Measurements from ENCODE around the gene NEURL1. TPM values are rescaled to one million over a fixed set of nuclear protein-coding genes. Genes with fewer than 3 reads are reported as not detected.
A peak's percentile ranks its signal among the peaks of the same experiment; 100 is the strongest.

The NEURL1 gene
- total and polyA plus RNA-seq, 10 of the 15 experiments (the other 5 are each of a cell fraction or from before 2014, with no cell fraction given) = 0.02 to 0.05 (median 0.05) TPM; not detected in 6

- ChIA-PET RAD21 (ENCODE audit: unreplicated experiment) (no interaction called here), POLR2A (no interaction called here), SMC1A (ENCODE audit: uncharacterized antibody, unreplicated experiment) (no interaction called here), CTCF (no interaction called here)
- Histone ChIP-seq H3K79me2 (ENCODE audit: control insufficient read depth, insufficient read depth, low read length) (no peaks in the 10 kb centered on the region), H3K4me2 (ENCODE audit: control insufficient read depth, insufficient read depth) (peak overlapping the region; percentile 17; the same call in 1 of the 2 replicates), H3K4me1 (ENCODE audit: control insufficient read depth, insufficient read depth, low read length) (peaks cover 6% of the 10 kb centered on the region), H3K27ac (ENCODE audit: control insufficient read depth, insufficient read depth) (no peak overlapping the region), H3K9ac (ENCODE audit: control insufficient read depth, insufficient read depth, low read length) (no peak overlapping the region), H2AFZ (ENCODE audit: control insufficient read depth, low read depth, low read length) (no peak overlapping the region), H3K36me3 (ENCODE audit: control insufficient read depth in 2 of 2, insufficient read depth in 2 of 2, low read length in 1 of 2) (no peaks in the 10 kb centered on the region), H3K27me3 (replicated peaks in 1 of 2; ENCODE audit: control insufficient read depth in 2 of 2, insufficient read depth in 2 of 2, low read length in 1 of 2) (peaks cover 10 to 13% of the 10 kb centered on the region in 2 experiments), H3K4me3 (no peak overlapping the region; the same call in 1 of the 2 replicates), H3K9me3 (replicated peaks; ENCODE audit: control insufficient read depth, insufficient read depth, low read length) (no peaks in the 10 kb centered on the region), H4K20me1 (ENCODE audit: control insufficient read depth, insufficient read depth) (no peaks in the 10 kb centered on the region; the same call in 1 of the 2 replicates)
- no peak for DNase-seq (ENCODE audit: low read depth, low spot score)
- no peak for ATAC-seq
- no TSS peak for BruUV-seq (replicated peaks)
- intact Hi-C loops (cut with micrococcal nuclease; ENCODE audit: unreplicated experiment) = no loop called here
- FAIRE-seq = no peak
- 20% methylated on average over 10 of the region's 18 CpGs for WGBS (ENCODE audit: insufficient coverage, insufficient replicate concordance, low lambda C conversion rate, missing lambda C conversion rate)
- in situ Hi-C loops (cut with MboI) = no loop called here
- TF ChIP-seq POU2F2 (IDR thresholded peaks at IDR 0.05; ENCODE audit: borderline replicate concordance, low read depth, low read length) = no peak
- TF ChIP-seq CHD4 (IDR thresholded peaks at IDR 0.05) = no peak
- no peak for TF ChIP-seq ZBTB40 (IDR thresholded peaks at IDR 0.05; ENCODE audit: borderline replicate concordance)
- no peak for TF ChIP-seq IKZF2 (IDR thresholded peaks at IDR 0.05)
- no peak for TF ChIP-seq RBBP5 (conservative IDR thresholded peaks at IDR 0.05)
- no peak for TF ChIP-seq TARDBP (IDR thresholded peaks at IDR 0.05; ENCODE audit: borderline replicate concordance)
- TF ChIP-seq ESRRA (IDR thresholded peaks at IDR 0.05; ENCODE audit: low read length) = no peak
- TF ChIP-seq E4F1 (IDR thresholded peaks at IDR 0.05; ENCODE audit: borderline replicate concordance, partially characterized antibody) = no peak
- no peak for TF ChIP-seq ZBTB11 (CRISPR knock-in tag; IDR thresholded peaks at IDR 0.05)
- no peak for TF ChIP-seq SUZ12 (IDR thresholded peaks at IDR 0.05; ENCODE audit: unreplicated experiment)
- TF ChIP-seq CBFB (IDR thresholded peaks at IDR 0.05; ENCODE audit: low read depth) = no peak
- TF ChIP-seq TCF12 (IDR thresholded peaks at IDR 0.05; ENCODE audit: low read depth, low read length) = no peak
- TF ChIP-seq PML (IDR thresholded peaks at IDR 0.05; ENCODE audit: low read length) = no peak
- no peak for TF ChIP-seq TCF7 (IDR thresholded peaks at IDR 0.05; ENCODE audit: borderline replicate concordance)
- no peak for TF ChIP-seq EGR1 (IDR thresholded peaks at IDR 0.05; ENCODE audit: borderline replicate concordance in 1 of 2, low read depth in 2 of 2, low read length in 2 of 2)
- TF ChIP-seq SREBF2 (IDR thresholded peaks at IDR 0.05; ENCODE audit: low read length) = no peak
- TF ChIP-seq RCOR1 (conservative IDR thresholded peaks at IDR 0.05; ENCODE audit: low read depth, low read length) = no peak
- no peak for TF ChIP-seq RAD51 (IDR thresholded peaks at IDR 0.05)
These were observed 61.8 kb downstream of the NEURL1 start for GRCh38 chr10:103555325-103555649.

All from GM12878 (cell line).